Measurements from ENCODE around the gene IRAK1.
"Not testable (repeated sequence)": the region's sequence is repeated elsewhere in the genome, so short reads cannot be mapped to it uniquely, and the experiment has no call there.

The IRAK1 gene

GRCh38 chrX:153993978-153994377 is 25.7 kb downstream of the IRAK1 start:
- DNase-seq, result no peak

- DNase-seq, result no peak
Observed at GRCh38 chrX:153993079-153993478, 26.6 kb downstream of the IRAK1 start.

GRCh38 chrX:153992180-153992579 is 27.5 kb downstream of the IRAK1 start:
- no peak for DNase-seq

DNA sequence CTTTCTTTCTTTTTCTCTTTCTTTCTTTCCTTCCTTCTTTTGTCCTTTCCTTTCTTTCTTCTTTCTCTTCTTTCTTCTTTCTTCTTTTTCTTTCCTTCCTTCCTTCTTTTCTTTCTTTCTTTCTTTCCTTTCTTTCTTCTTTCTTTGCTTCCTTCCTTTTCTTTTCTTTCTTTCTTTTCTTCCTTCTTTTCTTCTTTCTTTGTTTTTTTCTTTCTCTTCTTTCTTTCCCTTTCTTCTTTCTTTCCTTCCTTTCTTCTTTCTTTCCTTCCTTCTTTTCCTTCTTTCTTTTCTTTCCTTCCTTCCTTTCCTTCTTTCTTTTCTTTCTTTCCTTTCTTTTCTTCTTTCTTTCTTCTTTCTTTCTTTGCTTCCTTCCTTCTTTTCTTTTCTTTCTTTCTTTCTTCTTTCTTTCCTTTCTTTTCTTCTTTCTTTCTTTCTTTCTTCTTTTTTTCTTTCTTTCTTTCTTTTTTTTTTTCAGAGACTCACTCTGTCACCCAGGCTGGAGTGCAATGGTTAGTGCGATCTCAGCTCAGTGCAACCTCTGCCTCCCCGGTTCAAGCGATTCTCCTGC is 28.6 kb downstream of the IRAK1 start:
- no peak for DNase-seq

DNA sequence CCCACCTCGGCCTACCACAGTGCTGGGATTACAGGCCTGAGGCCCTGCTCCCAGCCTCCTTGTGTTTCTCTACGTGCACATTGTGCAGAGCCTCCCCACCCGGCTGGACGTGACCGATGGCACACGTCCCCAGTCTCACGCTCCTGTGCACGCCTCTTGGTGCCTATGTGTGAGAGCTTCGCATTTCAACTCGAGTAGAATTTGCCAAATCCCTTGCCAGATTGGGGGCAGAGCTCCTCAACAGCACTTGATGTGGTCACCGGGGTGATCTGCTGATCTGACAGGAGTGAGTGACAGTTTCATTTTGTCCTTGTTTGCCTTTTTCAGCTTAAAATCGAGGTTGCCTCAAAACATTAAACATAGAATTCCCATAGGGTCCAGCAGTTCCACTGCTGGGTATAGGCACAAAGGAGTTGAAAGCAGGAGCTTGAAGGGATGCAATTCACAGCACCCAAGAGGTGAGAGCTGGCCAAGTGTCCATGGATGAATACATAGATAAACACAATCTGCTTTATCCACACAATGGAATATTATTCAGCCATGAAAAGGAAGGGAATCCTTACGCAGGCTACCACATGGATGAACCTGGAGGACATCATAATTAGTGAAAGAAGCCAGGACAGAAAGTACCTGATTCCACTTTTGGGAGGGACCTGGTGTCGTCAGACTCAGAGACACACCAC is 29.6 kb downstream of the IRAK1 start:
- DNase-seq, result no peak

- no peak for DNase-seq
Observed at GRCh38 chrX:153988493-153988892, 31.2 kb downstream of the IRAK1 start.

DNA sequence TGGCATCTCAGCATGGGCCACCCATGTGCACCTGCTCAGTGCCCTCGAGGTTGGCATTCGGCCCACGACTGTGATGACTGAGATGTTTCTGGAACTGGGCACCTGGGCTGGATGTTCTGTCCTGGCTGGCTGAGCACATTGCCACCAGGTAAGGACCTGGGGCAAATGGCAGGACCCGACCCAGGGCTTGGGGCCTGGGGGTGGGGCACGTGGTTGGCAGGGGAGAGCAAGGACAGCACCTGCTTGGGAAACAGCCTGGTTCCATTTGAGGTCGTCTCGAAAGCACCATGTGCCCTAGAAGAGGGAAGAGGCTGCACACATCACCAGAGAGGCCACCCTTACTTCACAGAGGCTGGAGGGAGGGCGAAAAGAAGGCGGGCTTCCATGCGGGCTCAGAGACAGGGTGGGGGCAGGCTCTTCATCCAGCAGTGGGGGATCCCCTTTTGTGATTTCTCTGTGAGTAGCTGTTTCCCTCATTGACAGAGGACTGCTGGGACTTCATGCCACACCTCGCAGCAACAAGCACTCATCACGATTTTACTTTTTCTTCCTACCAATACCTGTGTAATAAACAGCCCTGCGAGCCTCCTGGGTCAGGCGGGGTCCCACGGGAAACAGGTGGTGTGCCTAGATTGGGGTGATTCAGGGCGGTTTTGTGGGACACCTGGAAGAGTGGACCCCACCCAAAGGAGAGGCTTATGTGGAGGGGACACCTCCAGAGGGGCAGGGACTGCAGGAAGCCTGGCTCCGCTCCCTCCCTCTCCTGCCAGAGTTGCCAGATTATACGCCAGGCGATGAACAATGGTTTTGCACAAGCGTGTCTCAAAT is 35.1 kb downstream of the IRAK1 start:
- DNase-seq, result peak; percentile 72

DNA sequence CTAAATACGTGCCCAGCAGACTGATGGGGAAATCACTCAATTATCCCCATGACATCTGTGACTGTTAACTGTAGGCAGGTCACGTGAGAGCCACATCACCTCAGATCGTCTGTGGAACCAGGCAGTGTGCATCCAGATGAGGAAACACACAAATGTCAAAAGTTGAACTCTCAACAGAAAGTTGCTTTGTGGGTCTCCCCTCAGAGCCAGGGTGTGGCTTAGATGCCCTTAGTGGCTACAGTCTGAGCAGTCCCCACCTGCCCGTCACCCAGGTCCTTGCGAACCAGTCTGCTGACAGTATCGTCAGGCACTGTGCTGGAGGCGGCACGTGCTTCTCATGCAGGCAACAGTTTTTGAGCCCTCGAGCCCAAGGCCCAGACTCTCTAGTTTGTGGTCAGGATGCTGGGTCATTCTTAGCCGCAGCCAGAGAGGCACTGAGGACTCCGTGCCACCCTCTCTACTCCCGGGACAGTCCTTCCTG is 36.3 kb downstream of the IRAK1 start:
- DNase-seq, result no peak

- peak; percentile 80 for DNase-seq
Observed at GRCh38 chrX:153981771-153982533, 37.8 kb downstream of the IRAK1 start.

GRCh38 chrX:153981231-153981630 is 38.5 kb downstream of the IRAK1 start:
- DNase-seq, result no peak

GRCh38 chrX:153980394-153980793 is 39.3 kb downstream of the IRAK1 start:
- DNase-seq, result not testable (repeated sequence)

- DNase-seq, result no peak
Observed at GRCh38 chrX:153974726-153975286, 44.9 kb downstream of the IRAK1 start.

GRCh38 chrX:153974003-153974725 is 45.5 kb downstream of the IRAK1 start:
- no peak for DNase-seq

GRCh38 chrX:153973127-153974002 is 46.3 kb downstream of the IRAK1 start:
- DNase-seq, result no peak

DNA sequence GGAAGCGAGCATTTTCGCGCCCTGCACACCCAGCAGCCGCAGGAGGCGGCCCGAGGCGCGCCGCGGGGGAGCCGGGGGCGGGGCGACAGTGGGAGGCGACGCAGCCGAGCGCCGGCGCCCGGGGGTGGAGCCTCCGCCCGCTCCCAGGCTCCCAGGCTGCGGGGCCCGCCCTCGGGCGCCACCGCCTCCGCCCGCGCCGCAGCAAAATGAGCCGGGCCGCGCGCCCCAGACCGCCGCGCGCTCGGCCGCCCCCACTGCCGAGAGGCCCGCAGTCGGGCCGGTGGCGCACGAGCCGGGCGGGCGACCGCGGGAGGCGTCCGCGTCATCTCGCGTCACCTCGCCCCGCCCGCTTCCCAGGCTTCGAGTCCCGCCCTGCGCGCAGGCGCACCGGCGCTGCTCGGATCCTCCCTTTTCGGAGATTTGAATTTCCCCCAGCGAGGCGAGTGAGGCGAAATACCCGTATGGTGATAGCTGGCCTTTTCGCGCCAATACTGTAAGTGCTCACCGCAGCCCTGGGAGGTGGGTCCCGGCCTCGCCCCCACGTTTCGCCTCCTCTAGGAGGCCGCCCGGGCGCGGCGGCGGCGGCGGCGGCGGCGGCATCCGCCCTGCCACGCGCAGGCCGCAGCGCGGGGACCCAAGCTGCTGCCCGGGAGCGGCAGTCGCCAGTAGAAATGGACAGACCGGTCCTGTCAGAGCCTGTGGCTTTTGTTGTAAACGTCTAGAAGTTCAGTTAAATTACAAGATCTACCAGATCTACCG is 47.2 kb downstream of the IRAK1 start, which contains the start of gene TMEM187:
TSS of gene TMEM187 (plus strand) at position 387 of the 759 bp plus-strand sequence. CDS start 9,309 bp downstream, outside the sequence.
- DNase-seq, result peak; percentile 92

DNA sequence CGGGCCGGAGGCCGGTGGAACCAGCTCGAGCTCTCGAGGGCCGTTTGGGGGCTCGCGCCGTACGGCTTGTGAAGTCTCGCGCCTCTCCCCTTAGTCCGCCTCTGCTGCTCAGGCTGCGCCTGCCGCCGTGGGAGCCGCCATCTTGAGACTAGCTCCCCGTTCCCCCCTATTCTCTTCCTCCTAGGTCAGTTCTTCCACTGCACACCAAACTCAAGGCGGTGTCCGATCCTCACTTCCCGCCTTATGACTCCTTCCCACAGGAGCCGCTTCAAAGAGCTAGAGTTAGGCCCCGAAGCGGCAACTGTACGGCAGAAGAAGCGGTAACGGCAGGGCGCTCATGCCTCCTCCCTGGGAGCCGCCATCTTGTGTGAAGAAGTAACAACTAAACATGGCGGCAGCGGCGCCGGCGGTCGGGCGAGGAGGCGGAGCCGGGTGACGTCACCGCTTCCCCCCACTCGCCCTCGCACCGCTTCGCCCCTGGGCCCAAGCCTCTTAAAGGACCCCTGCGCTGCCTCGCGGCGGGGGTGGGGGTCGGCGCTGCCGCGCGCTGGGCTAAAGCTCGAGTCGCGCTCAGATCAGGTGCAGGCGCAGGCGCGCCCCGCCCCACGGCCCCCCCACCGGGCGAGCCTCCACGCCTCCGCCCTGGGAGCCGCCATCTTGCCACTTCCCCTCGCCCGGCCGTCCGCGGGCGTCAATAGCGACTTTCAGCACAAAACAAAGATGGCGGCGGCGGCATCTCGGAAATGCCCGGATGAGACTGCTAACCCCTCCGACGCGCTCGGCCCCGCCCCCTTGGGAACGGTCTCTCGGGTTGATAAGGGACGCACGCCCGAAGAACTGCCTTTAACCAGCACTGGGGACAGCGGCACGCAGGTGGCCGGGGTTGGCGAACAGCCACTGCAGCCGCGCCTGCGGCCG is 48.0 kb downstream of the IRAK1 start, which contains the start of gene HCFC1:
TSS of gene HCFC1 (minus strand) at position 369 of the 918 bp plus-strand sequence. CDS start 978 bp downstream, outside the sequence.
- DNase-seq, result peak; percentile 92

- peak; percentile 91 for DNase-seq
Observed at GRCh38 chrX:153971124-153971449, 48.6 kb downstream of the IRAK1 start.

DNA sequence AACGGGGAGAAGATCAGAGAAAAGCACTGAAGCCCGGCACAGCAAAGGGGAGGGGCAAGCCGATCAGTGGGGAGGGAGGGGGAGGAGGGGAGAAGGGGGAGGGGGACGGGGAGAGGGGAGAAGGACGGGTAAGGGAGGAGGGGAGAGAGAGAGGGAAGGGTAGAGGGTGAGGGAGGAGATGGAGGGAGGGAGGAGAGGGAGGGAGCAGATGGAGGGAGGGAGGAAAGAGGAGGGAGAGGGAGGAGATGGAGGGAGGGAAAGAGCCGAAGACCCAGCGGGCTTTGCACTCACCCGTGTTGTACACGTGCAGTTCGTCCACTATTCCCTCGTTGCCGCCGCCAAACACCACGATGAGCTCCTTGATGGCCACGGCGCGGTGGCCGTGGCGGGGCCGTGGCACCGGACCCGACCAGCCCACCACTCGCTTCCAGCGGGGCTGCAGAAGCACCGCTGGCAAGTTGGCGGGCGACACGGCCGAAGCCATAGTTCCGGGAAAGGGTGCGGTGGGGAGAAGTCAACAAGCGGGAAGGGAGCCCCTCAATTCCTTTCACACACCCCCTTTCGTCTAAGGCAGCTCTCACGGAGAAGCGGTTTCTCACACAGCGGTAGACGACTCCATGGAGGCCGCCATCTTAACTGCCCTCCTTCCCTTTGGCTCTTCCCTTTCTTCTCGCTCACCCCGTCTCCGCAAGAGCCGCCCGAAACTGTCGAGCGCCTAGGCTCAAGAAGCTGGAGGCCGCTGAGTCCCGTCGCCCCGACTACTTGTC is 49.2 kb downstream of the IRAK1 start:
- DNase-seq, result peak; percentile 43

Data from activated CD4-positive, alpha-beta T cell treated with anti-CD3 and anti-CD28 coated beads for 48 hours (primary cell).